ENCODE results near the gene DYSF.

- TF ChIP-seq, protein P1, sequence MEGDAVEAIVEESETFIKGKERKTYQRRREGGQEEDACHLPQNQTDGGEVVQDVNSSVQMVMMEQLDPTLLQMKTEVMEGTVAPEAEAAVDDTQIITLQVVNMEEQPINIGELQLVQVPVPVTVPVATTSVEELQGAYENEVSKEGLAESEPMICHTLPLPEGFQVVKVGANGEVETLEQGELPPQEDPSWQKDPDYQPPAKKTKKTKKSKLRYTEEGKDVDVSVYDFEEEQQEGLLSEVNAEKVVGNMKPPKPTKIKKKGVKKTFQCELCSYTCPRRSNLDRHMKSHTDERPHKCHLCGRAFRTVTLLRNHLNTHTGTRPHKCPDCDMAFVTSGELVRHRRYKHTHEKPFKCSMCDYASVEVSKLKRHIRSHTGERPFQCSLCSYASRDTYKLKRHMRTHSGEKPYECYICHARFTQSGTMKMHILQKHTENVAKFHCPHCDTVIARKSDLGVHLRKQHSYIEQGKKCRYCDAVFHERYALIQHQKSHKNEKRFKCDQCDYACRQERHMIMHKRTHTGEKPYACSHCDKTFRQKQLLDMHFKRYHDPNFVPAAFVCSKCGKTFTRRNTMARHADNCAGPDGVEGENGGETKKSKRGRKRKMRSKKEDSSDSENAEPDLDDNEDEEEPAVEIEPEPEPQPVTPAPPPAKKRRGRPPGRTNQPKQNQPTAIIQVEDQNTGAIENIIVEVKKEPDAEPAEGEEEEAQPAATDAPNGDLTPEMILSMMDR (IDR thresholded peaks at IDR 0.05): no peak
- TF ChIP-seq EP300 (IDR thresholded peaks at IDR 0.05; ENCODE audit: low read depth) (no peak), POLR2A (IDR thresholded peaks at IDR 0.05) (no peak), POLR2AphosphoS5 (IDR thresholded peaks at IDR 0.05) (no peak)
Measured at GRCh38 chr2:71461304-71461671, 7.9 kb downstream of the DYSF start.

Data from transverse colon (tissue), 4 donors.